ENCODE results near the gene PDK3. TPM values are rescaled to one million over a fixed set of nuclear protein-coding genes. Genes with fewer than 3 reads are reported as not detected.
A peak's percentile ranks its signal among the peaks of the same experiment; 100 is the strongest.

Gene PDK3
- polyA plus RNA-seq, 1 of the 3 experiments (the other 2 are of a cell fraction) = 2.5 TPM

GRCh38 chrX:24426340-24426913 lies 38.7 kb upstream of the PDK3 start:
- no peak overlapping the region for H3K4me2 ChIP-seq
- H3F3A ChIP-seq (replicated peaks; ENCODE audit: insufficient read depth) = no peaks in the 10 kb centered on the region
- WGBS (ENCODE audit: low lambda C conversion rate) = 59% methylated on average over 2 of the region's 2 CpGs
- H2AFZ ChIP-seq (ENCODE audit: low read depth) = no peak overlapping the region
- TF ChIP-seq, protein P1, sequence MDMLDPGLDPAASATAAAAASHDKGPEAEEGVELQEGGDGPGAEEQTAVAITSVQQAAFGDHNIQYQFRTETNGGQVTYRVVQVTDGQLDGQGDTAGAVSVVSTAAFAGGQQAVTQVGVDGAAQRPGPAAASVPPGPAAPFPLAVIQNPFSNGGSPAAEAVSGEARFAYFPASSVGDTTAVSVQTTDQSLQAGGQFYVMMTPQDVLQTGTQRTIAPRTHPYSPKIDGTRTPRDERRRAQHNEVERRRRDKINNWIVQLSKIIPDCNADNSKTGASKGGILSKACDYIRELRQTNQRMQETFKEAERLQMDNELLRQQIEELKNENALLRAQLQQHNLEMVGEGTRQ (IDR thresholded peaks at IDR 0.05; ENCODE audit: borderline replicate concordance, low read depth, low read length) = no peak
- TF ChIP-seq NRF1 (IDR thresholded peaks at IDR 0.05; ENCODE audit: low read depth, low read length) (no peak), GATA2 (CRISPR knock-in tag; IDR thresholded peaks at IDR 0.05) (no peak), ELF1 (IDR thresholded peaks at IDR 0.05) (no peak), RFX5 (IDR thresholded peaks at IDR 0.05; ENCODE audit: low read length) (no peak), MEF2A (IDR thresholded peaks at IDR 0.05; ENCODE audit: borderline replicate concordance, low read depth) (no peak), NFIC (IDR thresholded peaks at IDR 0.05; ENCODE audit: borderline replicate concordance) (no peak), TCF12 (IDR thresholded peaks at IDR 0.05) (no peak), RAD21 (IDR thresholded peaks at IDR 0.05; ENCODE audit: low read length) (no peak), EZH2phosphoT487 (IDR thresholded peaks at IDR 0.05; ENCODE audit: borderline replicate concordance, low read depth) (no peak), PBX3 (IDR thresholded peaks at IDR 0.05) (no peak)
- TF ChIP-seq, protein P2, sequence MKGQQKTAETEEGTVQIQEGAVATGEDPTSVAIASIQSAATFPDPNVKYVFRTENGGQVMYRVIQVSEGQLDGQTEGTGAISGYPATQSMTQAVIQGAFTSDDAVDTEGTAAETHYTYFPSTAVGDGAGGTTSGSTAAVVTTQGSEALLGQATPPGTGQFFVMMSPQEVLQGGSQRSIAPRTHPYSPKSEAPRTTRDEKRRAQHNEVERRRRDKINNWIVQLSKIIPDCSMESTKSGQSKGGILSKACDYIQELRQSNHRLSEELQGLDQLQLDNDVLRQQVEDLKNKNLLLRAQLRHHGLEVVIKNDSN (IDR thresholded peaks at IDR 0.05; ENCODE audit: borderline replicate concordance, low read depth) = no peak
- TF ChIP-seq, protein P3, sequence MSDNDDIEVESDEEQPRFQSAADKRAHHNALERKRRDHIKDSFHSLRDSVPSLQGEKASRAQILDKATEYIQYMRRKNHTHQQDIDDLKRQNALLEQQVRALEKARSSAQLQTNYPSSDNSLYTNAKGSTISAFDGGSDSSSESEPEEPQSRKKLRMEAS (IDR thresholded peaks at IDR 0.05; ENCODE audit: low read depth) = no peak
- H3K36me3 ChIP-seq (replicated peaks in 1 of 2; ENCODE audit: control insufficient read depth in 1 of 2, insufficient read depth in 2 of 2, low read length in 1 of 2) = no peaks in the 10 kb centered on the region
- no peaks in the 10 kb centered on the region for H3K79me2 ChIP-seq (ENCODE audit: insufficient read depth)
- DNase-seq = peak; percentile 15
- no peak overlapping the region for H3K9ac ChIP-seq
- no peaks in the 10 kb centered on the region for H3K27me3 ChIP-seq (ENCODE audit: insufficient read depth)
- no peaks in the 10 kb centered on the region for H3K9me2 ChIP-seq
- no peaks in the 10 kb centered on the region for H3K4me1 ChIP-seq (ENCODE audit: control insufficient read depth in 1 of 2, insufficient read depth in 2 of 2, low read depth in 1 of 2, low read length in 1 of 2)
- no peak overlapping the region for H3K27ac ChIP-seq (ENCODE audit: low read depth in 2 of 2, low read length in 1 of 2)
- POLR2A ChIA-PET = no interaction called here
- H3K4me3 ChIP-seq (ENCODE audit: low read depth in 2 of 2, low read length in 1 of 2) = no peak overlapping the region
- no peaks in the 10 kb centered on the region for H3K9me3 ChIP-seq
- no peaks in the 10 kb centered on the region for H4K20me1 ChIP-seq (ENCODE audit: insufficient read depth)
- CTCF ChIA-PET = no interaction called here

DNA sequence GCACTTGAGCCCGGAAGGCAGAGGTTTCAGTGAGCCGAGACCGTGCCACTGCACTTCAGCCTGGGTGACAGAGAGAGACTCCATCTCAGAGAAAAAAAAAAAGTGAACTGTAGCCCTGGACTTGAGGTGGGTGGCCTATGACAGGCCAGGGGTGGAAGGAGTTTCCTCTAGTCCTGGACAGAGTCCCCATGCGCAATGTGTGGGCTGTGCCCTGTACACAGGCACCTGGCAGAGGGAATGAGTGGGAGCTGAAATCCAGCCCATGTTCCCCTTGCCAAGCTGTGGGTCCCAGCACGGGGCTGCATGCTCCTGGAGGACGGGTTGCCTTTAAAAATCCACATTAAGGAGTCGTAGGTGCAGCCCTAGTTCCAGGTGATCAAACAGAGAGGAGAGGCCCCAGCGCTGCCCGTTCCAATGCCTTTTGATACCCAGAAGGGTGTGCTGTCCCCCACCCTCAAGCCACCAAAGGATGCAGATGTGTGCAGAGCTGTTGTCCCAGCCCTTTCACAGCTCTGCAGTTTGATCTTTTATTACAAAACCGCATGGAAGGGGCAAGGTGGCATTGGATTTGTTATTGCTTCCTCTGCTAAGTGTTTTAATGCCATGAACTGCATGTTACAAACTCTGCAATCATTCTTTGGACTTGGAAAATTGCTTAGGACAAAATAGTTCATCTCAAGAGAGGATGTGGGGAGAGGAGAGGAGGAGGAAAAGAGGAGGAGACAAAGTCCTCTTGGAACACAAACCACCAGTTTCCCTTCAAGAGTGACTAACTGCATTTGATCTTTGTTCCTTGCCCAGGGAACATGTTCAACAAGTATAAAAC lies 38.0 kb upstream of the PDK3 start:
- ChIA-PET POLR2A (no interaction called here), CTCF (no interaction called here)
- no peaks in the 10 kb centered on the region for H3K79me2 ChIP-seq (ENCODE audit: insufficient read depth)
- H3K27me3 ChIP-seq (ENCODE audit: insufficient read depth) = no peaks in the 10 kb centered on the region
- no peak overlapping the region for H3K9ac ChIP-seq
- H3K36me3 ChIP-seq (replicated peaks in 1 of 2; ENCODE audit: control insufficient read depth in 1 of 2, insufficient read depth in 2 of 2, low read length in 1 of 2) = no peaks in the 10 kb centered on the region
- no peaks in the 10 kb centered on the region for H3K4me1 ChIP-seq (ENCODE audit: control insufficient read depth in 1 of 2, insufficient read depth in 2 of 2, low read depth in 1 of 2, low read length in 1 of 2)
- no peak for DNase-seq
- H3K9me2 ChIP-seq = no peaks in the 10 kb centered on the region
- no peak overlapping the region for H2AFZ ChIP-seq (ENCODE audit: low read depth)
- H3K4me3 ChIP-seq (ENCODE audit: low read depth in 2 of 2, low read length in 1 of 2) = no peak overlapping the region
- 24% methylated on average over 7 of the region's 10 CpGs for WGBS (ENCODE audit: low lambda C conversion rate)
- H3K4me2 ChIP-seq = no peak overlapping the region
- H3K9me3 ChIP-seq = no peaks in the 10 kb centered on the region
- H3F3A ChIP-seq (replicated peaks; ENCODE audit: insufficient read depth) = no peaks in the 10 kb centered on the region
- H3K27ac ChIP-seq (ENCODE audit: low read depth in 2 of 2, low read length in 1 of 2) = no peak overlapping the region
- no peaks in the 10 kb centered on the region for H4K20me1 ChIP-seq (ENCODE audit: insufficient read depth)
- TF ChIP-seq, protein P3 (IDR thresholded peaks at IDR 0.05; ENCODE audit: low read depth) = no peak
- TF ChIP-seq RAD21 (IDR thresholded peaks at IDR 0.05; ENCODE audit: low read length) (no peak), ZBTB33 (IDR thresholded peaks at IDR 0.05; ENCODE audit: borderline replicate concordance, low read depth) (no peak), GATA2 (CRISPR knock-in tag; IDR thresholded peaks at IDR 0.05) (no peak), TAF1 (IDR thresholded peaks at IDR 0.05; ENCODE audit: borderline replicate concordance, low read depth, low read length) (no peak), YY1 (IDR thresholded peaks at IDR 0.05; ENCODE audit: low read depth) (no peak)
- TF ChIP-seq, protein P4, sequence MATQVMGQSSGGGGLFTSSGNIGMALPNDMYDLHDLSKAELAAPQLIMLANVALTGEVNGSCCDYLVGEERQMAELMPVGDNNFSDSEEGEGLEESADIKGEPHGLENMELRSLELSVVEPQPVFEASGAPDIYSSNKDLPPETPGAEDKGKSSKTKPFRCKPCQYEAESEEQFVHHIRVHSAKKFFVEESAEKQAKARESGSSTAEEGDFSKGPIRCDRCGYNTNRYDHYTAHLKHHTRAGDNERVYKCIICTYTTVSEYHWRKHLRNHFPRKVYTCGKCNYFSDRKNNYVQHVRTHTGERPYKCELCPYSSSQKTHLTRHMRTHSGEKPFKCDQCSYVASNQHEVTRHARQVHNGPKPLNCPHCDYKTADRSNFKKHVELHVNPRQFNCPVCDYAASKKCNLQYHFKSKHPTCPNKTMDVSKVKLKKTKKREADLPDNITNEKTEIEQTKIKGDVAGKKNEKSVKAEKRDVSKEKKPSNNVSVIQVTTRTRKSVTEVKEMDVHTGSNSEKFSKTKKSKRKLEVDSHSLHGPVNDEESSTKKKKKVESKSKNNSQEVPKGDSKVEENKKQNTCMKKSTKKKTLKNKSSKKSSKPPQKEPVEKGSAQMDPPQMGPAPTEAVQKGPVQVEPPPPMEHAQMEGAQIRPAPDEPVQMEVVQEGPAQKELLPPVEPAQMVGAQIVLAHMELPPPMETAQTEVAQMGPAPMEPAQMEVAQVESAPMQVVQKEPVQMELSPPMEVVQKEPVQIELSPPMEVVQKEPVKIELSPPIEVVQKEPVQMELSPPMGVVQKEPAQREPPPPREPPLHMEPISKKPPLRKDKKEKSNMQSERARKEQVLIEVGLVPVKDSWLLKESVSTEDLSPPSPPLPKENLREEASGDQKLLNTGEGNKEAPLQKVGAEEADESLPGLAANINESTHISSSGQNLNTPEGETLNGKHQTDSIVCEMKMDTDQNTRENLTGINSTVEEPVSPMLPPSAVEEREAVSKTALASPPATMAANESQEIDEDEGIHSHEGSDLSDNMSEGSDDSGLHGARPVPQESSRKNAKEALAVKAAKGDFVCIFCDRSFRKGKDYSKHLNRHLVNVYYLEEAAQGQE (IDR thresholded peaks at IDR 0.05; ENCODE audit: low read depth, low read length) = no peak

All from SK-N-SH (cell line).